DMS 273 (cell line): ENCODE results near the gene STARD7.
A peak's percentile ranks its signal among the peaks of the same experiment; 100 is the strongest.
"Not testable (repeated sequence)": the region's sequence is repeated elsewhere in the genome, so short reads cannot be mapped to it uniquely, and the experiment has no call there.

Experiments
- DNase-seq: peaks from one replicate; lab custom pipeline; 2025; ENCODE audit not compliant: unreplicated experiment; lab: John Stamatoyannopoulos, UW

The STARD7 gene, protein sequence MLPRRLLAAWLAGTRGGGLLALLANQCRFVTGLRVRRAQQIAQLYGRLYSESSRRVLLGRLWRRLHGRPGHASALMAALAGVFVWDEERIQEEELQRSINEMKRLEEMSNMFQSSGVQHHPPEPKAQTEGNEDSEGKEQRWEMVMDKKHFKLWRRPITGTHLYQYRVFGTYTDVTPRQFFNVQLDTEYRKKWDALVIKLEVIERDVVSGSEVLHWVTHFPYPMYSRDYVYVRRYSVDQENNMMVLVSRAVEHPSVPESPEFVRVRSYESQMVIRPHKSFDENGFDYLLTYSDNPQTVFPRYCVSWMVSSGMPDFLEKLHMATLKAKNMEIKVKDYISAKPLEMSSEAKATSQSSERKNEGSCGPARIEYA

DNA sequence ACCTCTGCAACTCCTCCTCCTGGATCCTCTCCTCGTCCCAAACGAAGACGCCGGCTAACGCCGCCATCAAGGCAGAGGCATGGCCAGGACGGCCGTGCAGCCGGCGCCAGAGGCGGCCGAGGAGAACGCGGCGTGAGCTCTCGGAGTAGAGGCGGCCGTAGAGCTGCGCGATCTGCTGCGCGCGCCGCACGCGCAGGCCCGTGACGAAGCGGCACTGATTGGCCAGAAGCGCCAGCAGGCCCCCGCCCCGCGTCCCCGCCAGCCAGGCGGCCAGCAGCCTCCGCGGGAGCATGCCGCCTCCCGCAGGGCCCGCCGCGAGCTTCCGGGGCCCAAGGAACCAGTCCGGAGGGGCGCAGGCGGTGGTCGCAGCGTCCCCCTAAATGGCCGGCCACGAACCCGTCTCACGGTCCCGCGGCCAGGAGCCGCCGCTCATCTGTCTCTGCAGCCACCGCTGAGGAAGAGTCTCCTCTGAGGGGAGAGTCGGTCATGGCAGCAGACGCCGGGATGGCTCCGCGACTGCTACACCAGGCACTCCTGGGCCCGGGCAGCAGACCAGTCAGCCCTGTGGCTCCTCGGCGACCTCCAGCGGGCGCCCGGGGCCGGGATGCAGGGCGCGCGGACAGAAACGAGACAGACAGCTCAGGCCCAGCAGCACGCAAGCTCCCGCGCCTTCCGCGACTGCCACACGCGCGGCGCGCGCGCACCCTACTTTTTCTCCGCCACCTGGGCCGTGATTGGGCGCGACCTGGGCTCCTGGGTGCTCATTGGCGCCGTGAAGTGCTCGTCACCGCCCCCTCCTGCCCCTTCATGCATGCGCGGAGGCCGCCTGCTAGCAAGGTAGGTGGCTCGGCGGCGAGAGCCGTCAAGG is at the start of gene STARD7:
TSS of gene STARD7 (minus strand) at position 685 of the 868 bp plus-strand sequence. CDS start at position 292, 393 bp downstream.
- DNase-seq: peak; percentile 99

DNA sequence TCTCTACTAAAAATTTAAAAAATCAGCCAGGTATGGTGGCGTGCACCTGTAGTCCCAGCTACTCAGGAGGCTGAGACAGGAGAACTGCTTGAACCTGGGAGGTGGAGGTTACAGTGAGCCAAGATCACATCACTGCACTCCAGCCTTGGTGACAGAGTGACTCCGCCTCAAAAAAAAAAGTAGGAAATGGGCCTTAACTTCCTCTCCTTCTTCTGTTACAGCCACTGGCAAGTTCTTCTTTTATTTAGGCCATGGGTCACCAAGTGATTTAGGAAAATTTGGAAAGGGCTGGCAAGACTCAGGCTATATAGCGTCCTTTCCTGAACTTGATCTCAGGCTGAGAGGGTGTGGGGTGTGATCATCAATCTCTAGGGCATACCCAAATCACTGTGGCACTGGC is 49.1 kb upstream of the STARD7 start:
- DNase-seq: not testable (repeated sequence)

DNA sequence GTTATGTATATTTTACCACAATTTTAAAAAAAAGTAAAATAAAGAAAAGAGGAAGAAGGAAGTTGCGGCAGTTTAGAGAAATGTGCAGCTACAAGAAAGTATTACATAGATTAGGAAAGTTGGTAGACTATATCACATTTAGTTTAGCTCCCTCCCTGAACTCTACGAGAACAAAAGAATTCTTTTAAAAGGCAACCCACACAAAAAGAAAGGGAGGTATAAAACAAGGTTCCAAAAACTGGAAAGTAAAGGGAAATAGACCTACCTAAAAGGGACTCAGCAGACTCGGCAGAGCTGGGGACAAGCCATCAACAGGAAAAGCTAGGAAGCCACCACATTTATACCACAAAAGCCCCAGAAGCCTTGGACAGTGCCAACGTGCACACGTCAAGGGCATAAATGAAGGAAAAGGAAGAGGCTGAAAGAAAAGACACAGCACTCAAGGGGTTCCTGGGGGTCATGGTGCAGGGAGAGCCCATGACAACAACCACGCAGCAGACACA is 48.0 kb upstream of the STARD7 start:
- DNase-seq: no peak

DNA sequence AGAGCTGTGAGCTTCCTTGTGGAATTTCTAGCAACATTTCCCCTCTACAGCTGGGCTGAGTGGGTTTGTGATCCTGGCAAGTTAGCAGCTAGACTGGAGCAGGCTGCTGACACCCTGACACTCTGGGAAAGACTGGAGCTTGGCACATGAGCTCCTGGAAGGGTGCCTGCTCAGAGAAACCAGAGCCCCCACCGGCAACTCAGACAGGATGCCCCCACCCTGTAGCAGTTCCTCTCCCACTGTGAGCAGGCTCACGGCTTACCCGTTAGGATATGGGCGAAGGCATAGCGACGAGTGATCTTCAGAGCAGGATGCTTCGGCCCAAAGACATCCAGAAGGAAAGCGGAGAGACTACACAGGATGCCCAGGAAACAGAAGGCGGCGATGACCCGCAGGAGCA is 45.9 kb upstream of the STARD7 start:
- no peak for DNase-seq

DNA sequence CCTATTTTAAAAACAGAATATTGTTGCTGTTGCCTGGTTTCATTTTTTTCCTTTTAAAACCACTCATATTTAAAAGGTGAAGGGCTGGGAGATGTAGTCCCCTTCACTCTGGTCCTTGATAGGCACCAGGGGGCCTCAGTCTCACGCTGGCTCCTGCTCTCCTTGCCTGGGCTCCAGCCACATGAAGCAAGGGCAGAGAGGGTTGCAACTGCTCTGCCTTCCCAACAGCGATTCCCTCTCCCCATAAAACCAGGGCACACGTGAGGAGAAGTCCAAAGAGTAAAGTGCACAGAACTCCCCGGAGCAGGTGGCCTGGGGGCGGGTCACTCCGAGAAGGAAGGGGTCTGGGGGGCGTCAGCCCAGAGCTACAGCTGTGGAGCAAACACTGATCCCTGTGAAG is 44.4 kb upstream of the STARD7 start:
- no peak for DNase-seq

DNA sequence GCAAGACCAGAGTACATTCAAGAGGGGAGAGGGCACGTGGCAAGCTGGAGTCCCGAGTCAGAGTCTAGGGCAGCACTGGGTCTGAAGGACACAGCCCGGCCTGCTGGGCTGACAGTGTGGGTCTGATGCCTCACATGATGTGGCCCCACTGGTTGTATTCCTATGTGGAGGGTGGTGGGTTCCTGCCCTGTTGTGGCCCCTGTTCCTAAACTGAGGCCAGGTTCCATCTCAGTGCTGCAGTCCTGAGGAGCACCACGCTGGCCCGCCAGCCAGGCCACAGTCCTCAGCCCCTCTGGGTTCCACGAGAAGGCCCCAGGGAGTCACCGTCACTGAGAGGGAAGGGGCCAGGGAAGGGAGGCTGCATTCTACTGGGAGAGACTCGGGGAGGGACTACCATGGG is 43.9 kb upstream of the STARD7 start:
- DNase-seq: no peak

DNA sequence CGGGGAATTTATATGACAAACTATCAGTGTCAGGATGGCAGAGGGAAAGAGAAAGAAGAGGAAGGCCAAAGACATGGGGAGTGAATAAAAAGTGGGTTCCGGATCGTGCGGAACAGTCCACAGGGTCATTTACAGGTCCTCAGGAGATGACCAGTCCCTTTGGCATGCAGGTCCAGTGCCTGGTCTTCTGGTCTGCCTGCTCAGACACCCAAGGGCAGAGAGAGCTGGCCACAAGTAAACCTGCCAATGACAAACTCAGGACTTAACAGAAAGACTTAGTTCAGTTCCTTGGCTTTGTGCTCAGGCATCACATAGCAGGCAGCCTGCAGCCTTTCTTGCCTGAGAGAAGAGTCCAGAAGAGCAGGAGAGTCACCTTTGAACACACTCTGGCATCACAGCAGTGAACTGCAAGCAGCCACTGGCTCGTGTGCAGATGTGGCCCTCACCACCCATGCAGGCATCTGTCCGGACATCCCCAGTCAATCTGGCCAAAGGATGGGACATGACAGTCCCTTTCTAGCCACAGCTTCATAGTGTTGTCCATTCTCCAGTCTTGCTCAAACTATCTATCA is 43.2 kb upstream of the STARD7 start:
- DNase-seq: peak; percentile 47

DNA sequence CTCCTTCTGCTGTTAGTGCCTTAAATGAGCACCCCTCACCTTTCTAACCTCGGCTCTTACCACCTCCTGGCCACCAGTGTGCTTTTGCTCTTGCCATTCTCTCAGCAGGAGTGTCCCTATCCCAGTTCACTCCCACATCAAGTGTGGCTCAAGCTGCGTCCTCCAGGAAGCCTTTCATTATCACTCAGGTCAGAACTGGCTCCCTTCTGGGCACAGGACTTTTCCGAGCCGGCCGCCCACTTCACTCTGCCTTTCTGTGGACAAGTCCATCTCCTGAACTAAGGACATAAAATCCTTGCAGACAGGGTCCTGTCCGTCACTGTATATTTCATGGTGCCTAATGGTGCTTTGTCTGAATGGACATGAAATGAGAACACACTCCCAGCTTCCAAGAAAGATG is 41.6 kb upstream of the STARD7 start:
- DNase-seq: no peak

DNA sequence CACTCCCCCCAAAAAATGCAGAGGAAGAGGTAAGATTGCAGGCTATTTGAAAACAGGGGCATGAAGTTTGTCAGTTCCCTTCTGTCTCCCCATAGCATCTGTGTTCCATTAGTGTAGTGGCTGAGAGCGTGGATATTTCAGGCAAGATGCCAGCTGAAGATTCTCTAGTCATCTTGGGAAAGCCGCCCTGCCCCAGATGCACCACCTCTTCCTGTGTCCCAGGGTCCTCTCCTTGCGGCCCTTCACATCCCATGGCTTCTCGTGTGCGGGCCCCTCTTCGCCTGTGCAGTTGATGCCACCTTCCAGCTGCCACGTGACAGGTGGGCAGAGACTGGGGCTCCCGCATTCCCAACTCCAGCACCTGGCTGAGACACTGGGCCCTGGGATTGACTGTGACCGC is 41.0 kb upstream of the STARD7 start:
- DNase-seq: peak; percentile 48

DNA sequence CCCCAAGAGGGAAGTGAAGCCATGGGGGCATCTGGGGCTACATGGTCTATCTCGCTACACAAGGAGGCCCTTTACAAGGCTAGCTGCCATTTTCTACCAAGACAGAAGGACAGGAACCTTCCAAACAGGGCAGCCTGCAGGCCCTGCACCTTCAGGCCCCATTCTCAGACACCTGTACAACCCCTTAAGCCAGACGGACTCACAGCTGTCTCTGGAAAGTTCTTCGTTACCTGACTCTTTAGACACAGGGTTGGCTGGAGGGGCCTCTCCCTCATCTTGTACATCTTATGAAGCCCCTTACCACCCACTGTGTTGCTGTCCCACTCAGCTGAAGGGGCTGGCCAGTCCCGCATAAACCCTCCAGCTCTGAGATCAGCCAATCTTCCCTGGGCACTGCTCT is 40.0 kb upstream of the STARD7 start:
- no peak for DNase-seq

DNA sequence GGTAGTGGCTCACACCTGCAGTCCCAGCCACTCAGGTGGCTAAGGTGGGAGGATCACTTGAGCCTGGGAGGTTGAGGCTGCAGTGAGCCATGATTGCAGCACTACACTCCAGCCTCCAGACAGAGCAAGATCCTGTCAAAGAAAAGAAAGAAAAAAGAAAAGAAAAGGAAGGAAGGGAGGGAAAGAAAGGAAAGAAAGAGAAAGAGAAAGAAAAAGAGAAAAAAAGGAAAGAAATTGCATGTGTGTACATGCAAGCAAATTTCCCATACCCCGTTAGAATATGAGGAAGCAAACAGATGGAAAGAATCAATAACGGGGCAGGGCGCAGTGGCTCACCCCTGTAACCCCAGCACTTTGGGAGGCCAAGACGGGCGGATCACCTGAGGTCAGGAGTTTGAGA is 39.3 kb upstream of the STARD7 start:
- no peak for DNase-seq

DNA sequence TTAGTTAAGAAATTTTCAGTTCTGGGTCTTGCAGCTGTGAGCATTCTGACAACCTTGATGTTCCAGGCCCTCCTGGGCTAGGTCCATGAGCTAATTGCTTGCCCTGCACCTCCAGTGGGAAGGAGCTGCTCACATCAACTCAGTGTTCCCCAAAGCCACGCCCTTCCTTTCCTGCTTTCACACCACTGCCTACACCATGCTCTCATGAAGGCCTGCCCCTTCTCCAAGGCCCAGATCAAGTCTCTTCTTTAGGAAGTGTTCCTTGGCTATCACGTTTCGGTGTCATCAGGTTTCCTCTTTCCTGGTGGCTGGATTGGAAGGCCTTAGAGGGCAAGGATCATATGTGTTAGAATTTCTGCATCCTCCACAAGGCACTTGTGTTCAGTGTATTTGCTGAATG is 38.4 kb upstream of the STARD7 start:
- DNase-seq: no peak

DNA sequence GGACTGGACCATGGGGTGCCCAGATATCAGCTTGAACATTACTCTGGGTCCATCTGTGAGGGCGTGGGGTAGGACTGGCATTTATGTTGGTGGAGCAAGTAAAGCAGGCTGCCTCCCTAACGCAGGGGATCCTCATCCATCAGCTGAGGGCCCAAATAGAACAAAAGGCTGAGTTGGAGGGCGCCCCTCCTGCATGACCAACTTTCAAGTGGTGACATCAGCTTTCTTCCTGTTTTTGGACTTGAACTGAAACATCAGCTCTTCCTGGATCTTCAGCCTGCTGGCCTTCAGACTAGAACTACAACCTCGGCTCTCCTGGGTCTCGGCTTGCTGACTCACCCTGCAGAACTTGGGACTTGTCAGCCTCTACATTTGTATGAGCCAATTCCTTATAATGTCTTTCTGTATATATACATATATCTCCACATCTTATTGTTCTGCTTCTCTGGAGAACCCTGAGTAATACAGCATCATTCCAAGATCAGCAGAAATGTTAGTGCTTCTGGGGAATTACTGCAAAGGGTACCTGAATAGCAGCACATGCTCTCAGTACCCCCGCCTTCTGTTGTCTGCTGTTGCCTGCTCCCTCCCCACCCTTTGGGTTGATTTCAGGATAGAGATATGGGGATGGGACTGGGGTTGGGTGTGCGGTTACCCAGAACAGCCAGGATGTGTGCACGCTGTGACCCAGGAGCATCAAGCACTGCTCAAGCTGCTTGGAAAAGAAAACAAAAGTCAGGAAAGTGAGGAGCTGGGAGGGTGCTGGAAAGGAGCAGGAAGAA is 37.2 kb upstream of the STARD7 start:
- DNase-seq: no peak

DNA sequence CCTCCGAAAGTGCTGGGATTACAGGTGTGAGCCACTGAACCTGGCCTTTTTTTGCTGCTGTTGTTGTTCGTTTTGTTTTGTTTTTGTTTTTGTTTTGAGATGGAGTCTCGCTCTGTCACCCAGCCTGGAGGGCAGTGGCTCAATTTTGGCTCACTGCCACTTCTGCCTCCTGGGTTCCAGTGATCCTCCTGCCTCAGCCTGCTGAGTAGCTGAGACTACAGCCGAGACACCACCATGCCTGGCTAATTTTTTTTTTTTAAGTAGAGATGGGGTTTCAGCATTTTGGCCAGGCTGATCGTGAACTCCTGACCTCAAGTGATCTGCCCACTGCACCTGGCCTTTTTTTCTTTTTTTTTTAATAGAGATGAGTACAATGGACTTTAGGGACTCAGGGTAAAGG is 35.2 kb upstream of the STARD7 start:
- no peak for DNase-seq

DNA sequence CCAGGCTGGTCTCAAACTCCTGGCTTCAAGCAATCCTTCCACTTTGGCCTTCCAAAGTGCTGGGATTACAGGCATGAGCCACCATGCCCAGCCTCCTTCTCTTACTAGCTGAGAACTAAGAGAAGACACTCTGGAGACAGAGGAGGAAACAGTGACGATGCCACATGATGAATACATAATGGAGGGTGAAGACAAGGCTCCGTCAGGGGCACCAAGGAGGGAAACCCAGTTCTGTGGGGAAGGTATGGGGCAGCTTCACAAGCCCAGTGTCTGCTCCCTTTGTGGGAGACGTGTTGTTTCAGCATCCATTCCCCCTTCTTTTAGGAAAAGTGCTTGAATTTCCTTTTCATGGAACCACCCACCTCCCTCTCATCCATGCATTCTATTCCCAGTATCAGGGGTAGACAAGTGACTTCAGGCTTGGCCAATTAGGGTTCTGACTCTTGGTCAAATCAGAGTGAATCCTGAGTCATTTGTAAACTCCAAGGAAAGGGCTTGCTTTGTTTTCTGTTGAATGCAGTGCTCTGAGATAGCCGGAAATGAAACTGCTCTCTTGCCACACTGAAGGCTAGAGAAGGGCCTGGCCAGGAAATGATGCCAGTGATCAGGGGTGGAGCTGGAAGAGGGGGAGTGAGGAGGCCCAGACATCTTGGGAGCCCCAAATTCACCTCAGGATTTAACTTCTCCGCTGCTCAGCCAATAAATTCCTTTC is 33.4 kb upstream of the STARD7 start:
- DNase-seq: no peak

DNA sequence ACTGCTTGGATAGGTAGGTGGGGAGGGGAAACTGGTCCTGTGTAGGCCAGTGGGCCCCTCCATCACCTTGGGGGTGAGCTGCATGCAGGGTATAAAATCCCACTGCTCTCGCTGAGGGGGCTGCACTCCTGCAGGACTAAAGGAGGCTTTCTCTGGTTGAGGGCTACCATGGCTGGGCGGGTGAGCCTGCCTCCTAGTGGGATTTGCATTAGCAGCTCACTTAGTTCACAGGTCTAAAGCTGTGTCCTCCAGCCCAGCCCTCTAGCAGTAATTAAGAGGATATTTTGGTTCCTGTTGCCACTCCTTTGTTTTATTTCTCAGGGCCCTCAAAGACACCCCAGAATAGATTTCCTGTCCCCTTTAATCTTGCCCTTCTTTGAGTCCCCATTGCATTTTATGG is 32.6 kb upstream of the STARD7 start:
- DNase-seq: no peak

DNA sequence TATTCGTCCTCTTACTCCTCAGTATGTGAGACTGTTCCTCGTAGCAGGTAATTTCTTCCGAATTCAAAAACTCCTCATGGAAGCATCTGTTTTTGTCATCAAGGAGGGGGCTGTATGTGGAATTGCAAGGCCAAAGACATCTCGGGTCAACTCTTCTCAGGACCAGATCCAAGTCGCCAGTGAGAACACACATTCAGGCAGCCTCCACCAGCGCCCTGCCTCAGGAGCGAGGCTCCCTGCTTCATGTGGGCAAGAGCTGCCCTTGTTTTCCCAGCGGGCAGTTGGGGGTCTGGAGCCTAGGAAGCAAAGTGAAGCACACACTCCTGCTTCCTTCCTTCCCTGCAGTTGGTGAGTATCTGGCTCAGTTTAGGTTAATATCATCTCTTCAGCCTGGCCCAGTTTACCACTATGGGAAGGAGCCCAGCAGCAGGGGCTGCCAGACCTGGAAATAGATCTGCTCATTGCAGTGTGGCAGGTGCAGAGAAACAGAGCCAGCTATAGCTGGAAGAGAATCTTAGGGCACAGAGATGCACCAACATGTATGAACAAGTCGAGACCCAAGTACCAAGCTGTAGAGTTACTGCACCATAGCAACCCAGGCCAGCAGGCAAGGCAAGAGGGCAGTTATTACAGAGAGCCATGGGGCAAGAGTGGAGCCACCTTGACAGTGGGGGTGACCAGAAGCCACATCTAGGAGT is 31.9 kb upstream of the STARD7 start:
- peak; percentile 68 for DNase-seq

DNA sequence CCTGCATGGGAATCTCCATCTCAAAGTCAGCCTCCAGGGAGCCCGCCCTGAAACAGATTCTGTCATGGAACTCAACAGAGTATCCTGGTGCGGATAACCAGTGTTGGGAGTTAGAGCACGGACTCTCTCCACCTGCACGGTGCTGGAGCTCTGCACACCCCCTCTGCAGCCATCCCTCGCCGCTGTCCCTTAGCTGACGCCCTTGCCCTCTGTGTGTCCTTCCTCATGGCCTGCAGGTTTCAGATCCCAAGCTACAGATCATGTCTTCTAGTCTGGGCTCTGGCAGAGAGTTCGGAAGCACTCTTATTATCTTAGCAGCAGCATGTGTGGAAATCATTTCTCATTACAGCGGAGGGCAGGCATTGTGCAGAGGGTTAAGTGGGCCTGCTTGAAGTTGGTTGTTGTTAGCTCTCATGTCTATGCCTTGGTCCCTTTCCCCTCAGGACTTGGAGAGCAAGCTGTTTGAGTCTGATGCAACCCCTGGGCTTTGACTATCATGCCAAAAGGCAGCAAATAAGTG is 31.2 kb upstream of the STARD7 start:
- DNase-seq: no peak

DNA sequence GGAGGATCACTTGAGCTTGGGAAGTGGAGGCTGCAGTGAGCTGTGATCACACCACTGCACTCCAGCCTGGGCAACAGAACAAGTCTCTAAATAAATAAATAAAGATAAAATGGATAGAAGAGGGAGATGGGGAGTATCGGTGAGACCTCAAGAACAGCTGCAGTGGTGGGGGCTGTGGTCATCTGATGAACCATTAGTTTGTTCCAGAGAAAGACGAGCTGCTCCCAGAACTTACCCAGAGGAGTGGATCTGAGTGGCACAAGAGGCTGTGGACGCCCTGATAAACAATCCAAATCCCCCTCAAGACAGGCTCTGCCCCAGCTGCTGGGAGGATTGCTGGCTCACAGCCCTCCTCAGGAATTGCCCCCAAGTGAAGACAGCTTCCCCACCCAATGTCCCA is 30.5 kb upstream of the STARD7 start:
- DNase-seq: no peak

DNA sequence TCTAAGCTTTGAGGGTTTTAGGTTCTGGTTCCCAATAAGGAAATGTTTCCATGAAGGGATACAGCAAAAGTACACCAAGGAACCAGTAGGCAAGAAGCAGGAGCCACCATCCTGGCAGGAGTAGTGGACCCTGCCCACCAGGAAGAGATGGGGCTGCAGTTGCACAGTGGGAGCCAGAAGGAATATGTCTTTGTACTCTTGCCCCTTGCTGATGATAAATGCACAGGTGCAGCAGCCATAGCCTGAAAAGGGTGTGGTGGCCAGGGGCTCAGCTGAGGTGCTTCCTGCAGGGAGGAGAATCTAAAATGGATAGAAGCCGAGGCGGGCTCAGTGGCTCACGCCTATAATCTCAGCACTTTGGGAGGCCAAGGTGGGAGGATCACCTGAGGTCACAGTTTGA is 29.6 kb upstream of the STARD7 start:
- DNase-seq: no peak
